A549 (cell line): ENCODE data around the gene CNTN1.

Experiments used
- CHD2 ChIP-seq: fragments of 150-350 bp; IDR thresholded peaks from 2 replicates; pipeline ENCODE4 v1.6.1; 2014; ENCODE audit warnings: low read length; ENCODE audit not compliant: partially characterized antibody
- CTCF ChIP-seq: fragments of >200 bp; sonication (Bioruptor Twin); formaldehyde crosslinking; IDR thresholded peaks from 3 replicates; pipeline ENCODE4 v1.5.1; 2016
- HOXB13 ChIP-seq: fragments of 250-450 bp; sonication (Bioruptor Pico); IDR thresholded peaks from 2 replicates; pipeline ENCODE4 v1.5.0; 2020; ENCODE audit warnings: low read depth, mild to moderate bottlenecking, moderate library complexity
- MAX ChIP-seq: IDR thresholded peaks from 2 replicates; pipeline ENCODE4 v1.6.1; 2012
- MAZ ChIP-seq: fragments of 150-350 bp; IDR thresholded peaks from 2 replicates; pipeline ENCODE4 v1.6.1; 2014; ENCODE audit warnings: antibody characterized with exemption, low read depth, low read length, borderline replicate concordance
- NR3C1 ChIP-seq: fragments of >200 bp; sonication (Bioruptor Twin); formaldehyde crosslinking; IDR thresholded peaks from 3 replicates; pipeline ENCODE4 v1.6.1; 2017
- PHF8 ChIP-seq: fragments of 200-600 bp; sonication (generic); IDR thresholded peaks from 2 replicates; pipeline ENCODE4 v1.6.1; 2016; ENCODE audit warnings: low read depth, mild to moderate bottlenecking, antibody characterized with exemption, moderate library complexity, borderline replicate concordance
- POLR2A ChIP-seq: IDR thresholded peaks from 2 replicates; pipeline ENCODE4 v1.6.1; 2012; ENCODE audit warnings: mild to moderate bottlenecking, low read length
- RNF2 ChIP-seq: fragments of 200-600 bp; sonication (generic); IDR thresholded peaks from 2 replicates; pipeline ENCODE4 v1.6.1; 2016; ENCODE audit warnings: low read depth, mild to moderate bottlenecking, antibody characterized with exemption, moderate library complexity, borderline replicate concordance
- USF2 ChIP-seq: fragments of 450-650 bp; IDR thresholded peaks from 2 replicates; pipeline ENCODE4 v1.6.1; 2014; ENCODE audit warnings: antibody characterized with exemption

- TF ChIP-seq CTCF = no peak
- TF ChIP-seq NR3C1 = no peak
- TF ChIP-seq POLR2A = no peak
- TF ChIP-seq PHF8 = no peak
- TF ChIP-seq MAX = no peak
- TF ChIP-seq USF2 = no peak
- no peak for TF ChIP-seq RNF2
- TF ChIP-seq HOXB13 (CRISPR knock-in tag) = no peak
- no peak for TF ChIP-seq MAZ
- no peak for TF ChIP-seq CHD2
These were observed 297.5 kb downstream of the CNTN1 start for GRCh38 chr12:40989785-40990184.
